NK-92 treated with Interleukin-12 subunit alpha and Interleukin-12 subunit beta, amount 100 ng/mL, for 24 hours (cell line): ENCODE results near the gene TAS2R20.
"Not testable (repeated sequence)": the region's sequence is repeated elsewhere in the genome, so short reads cannot be mapped to it uniquely, and the experiment has no call there.

Experiments
- DNase-seq: peaks from one replicate; lab custom pipeline; 2025; lab: John Stamatoyannopoulos, UW

TAS2R20 gene, protein sequence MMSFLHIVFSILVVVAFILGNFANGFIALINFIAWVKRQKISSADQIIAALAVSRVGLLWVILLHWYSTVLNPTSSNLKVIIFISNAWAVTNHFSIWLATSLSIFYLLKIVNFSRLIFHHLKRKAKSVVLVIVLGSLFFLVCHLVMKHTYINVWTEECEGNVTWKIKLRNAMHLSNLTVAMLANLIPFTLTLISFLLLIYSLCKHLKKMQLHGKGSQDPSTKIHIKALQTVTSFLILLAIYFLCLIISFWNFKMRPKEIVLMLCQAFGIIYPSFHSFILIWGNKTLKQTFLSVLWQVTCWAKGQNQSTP

DNA sequence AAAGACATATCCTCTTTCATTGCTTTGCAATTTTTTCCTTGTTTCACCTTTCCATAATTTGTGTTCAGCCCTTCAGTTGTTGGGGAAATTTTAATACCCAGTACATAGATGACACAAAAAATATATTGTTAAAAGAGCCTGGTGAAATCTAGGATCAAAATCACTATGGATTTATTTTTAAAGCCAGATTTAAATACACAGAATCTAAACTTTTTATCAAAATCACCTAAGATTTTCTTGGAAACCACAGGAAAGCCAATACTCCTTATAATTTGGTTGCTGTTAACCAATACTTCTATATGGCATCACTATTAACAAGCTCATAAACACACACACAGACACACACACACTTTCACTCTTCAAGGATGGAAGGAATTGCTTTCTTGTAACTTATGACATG, at the start of gene TAS2R20:
Gene TAS2R20, minus strand, starts transcription at position 101 of the 400 bp plus-strand sequence. CDS start 429 bp downstream, outside the sequence.
- no peak for DNase-seq

- not testable (repeated sequence) for DNase-seq
Observed at GRCh38 chr12:11041366-11041765, 43.3 kb upstream of the TAS2R20 start.

- DNase-seq: no peak
Observed at GRCh38 chr12:11040162-11040561, 42.1 kb upstream of the TAS2R20 start.

- no peak for DNase-seq
Observed at GRCh38 chr12:11039171-11039570, 41.1 kb upstream of the TAS2R20 start.

GRCh38 chr12:11033959-11034358, 35.9 kb upstream of the TAS2R20 start:
- DNase-seq: not testable (repeated sequence)

GRCh38 chr12:11031307-11031706, 33.2 kb upstream of the TAS2R20 start, which contains the start of gene TAS2R31:
Gene TAS2R31 (minus strand): TSS chr12:11031407. CDS start chr12:11031335, 72 bp downstream.
- no peak for DNase-seq

GRCh38 chr12:11026118-11026517, 28.0 kb upstream of the TAS2R20 start:
- DNase-seq: no peak

DNA sequence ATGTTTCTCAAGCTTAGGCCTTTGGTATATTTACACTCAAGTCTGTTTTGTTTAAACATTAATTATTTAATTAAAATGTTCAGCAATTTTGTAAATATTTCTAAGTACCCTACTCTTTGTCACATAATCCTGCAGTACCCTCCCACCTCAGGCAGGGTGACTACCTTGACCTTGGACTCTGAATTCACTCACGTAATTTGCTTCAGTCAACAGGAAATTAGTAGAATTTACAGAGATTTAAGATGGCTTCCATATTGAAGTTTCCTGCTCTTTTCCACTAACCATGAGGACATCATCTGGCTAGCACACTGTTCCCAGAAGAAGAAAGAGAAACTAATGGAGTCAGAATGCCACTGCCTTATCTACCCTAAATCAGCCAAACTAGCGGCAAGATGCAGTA, 25.3 kb upstream of the TAS2R20 start:
- no peak for DNase-seq

GRCh38 chr12:11022520-11022919, 24.4 kb upstream of the TAS2R20 start, which contains the start of gene TAS2R19:
Gene TAS2R19 (minus strand): TSS chr12:11022620. CDS start chr12:11022571, 49 bp downstream.
- no peak for DNase-seq

- DNase-seq: no peak
Observed at GRCh38 chr12:11016937-11017336, 18.8 kb upstream of the TAS2R20 start.

GRCh38 chr12:11015775-11016430, 17.8 kb upstream of the TAS2R20 start:
- DNase-seq: no peak

DNA sequence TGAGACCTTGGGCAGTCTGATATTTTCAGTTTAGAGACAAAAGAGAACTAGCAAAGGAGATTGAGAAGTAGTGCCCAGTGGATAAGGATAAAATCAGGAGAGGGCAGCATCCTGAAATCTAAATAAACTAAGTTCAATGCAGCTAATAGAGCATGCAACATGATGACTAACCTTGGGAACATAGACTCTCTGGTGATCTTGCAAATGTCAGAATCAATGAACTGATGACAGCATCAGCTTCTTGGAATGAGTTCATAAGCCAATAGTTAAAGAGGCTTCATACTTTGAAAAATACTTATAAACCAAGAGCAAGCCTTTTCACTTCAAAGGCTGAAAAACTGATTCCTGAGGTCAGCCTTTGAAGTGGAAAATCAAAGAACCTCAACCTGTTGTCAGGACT, 16.1 kb upstream of the TAS2R20 start:
- DNase-seq: no peak

GRCh38 chr12:11007608-11008007, 9.5 kb upstream of the TAS2R20 start:
- no peak for DNase-seq

GRCh38 chr12:10994307-10994706, 3.8 kb downstream of the TAS2R20 start:
- DNase-seq: no peak

DNA sequence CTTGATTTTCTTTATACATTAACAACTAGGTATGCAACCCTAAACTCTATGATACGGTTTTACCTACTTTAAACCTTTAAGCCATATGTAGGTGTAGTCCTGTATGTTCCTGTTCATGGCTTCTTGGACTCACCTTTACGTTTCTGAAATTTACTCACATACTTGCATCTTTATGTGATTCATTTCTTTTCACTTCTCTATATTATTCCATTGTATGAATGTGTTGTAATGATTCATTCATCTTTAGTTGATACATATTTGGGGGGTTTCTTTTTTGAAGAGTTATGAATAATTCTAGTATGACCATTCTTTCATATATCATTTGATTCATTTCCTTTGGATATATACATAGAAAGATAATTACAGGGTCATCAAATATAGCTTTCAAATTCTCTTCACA, 9.0 kb downstream of the TAS2R20 start:
- DNase-seq: no peak

GRCh38 chr12:10986812-10987211, 11.3 kb downstream of the TAS2R20 start, which contains the start of gene TAS2R50:
Gene TAS2R50 (minus strand): TSS chr12:10986912. CDS start chr12:10986860, 52 bp downstream.
- no peak for DNase-seq

- DNase-seq: no peak
Observed at GRCh38 chr12:10982244-10982643, 15.9 kb downstream of the TAS2R20 start.

DNA sequence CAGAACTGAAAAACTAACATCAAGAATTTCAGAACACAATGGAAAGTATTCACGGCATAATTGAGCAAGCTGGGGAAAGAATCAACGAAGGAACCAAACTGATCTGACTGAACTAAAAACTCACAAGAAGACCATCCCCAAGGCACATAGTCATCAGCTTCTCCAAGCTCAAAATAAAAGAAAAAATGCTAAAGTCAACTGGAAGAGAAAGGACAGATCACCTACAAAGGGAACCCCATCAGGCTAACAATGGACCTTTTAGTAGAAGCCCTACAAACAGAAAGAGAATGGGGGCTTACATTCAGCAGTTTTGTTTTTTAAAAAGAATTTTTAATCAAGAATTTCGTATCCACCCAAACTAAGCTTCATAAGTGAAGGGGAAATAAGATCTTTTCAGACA, 23.1 kb downstream of the TAS2R20 start:
- no peak for DNase-seq

- no peak for DNase-seq
Observed at GRCh38 chr12:10968765-10969456, 29.2 kb downstream of the TAS2R20 start.

GRCh38 chr12:10967409-10967808, 30.7 kb downstream of the TAS2R20 start:
- no peak for DNase-seq

- no peak for DNase-seq
Observed at GRCh38 chr12:10966314-10966713, 31.8 kb downstream of the TAS2R20 start.

GRCh38 chr12:10965476-10965875, 32.6 kb downstream of the TAS2R20 start:
- no peak for DNase-seq

GRCh38 chr12:10960211-10960610, 37.9 kb downstream of the TAS2R20 start:
- DNase-seq: no peak
